Diencephalon (tissue), 1 donor: ENCODE data around the gene SPEM1. TPM values are rescaled to one million over a fixed set of nuclear protein-coding genes. Genes with fewer than 3 reads are reported as not detected.

ENCODE experiments used
- total RNA-seq: library from RNA; depleted of rRNA; stranded (reverse); fragments of >200 nt; gene quantifications from one replicate; pipeline ENCODE4 v1.2.3, GENCODE V29; 2014

The SPEM1 gene
- not detected for total RNA-seq

GRCh38 chr17:7419819-7420610 lies at the start of gene SPEM1:
SPEM1 (plus strand) TSS chr17:7420324; CDS start chr17:7420385, 61 bp downstream.

GRCh38 chr17:7380855-7381683 lies 39.1 kb upstream of the SPEM1 start, which contains the start of gene TNK1:
TNK1 (plus strand) TSS chr17:7381089; CDS start chr17:7382927, 1,838 bp downstream.

GRCh38 chr17:7394452-7395191 lies 25.5 kb upstream of the SPEM1 start, which contains the start of gene PLSCR3:
PLSCR3 (minus strand) TSS chr17:7394525; CDS start chr17:7394110, 415 bp downstream.

GRCh38 chr17:7403977-7404736 lies 16.0 kb upstream of the SPEM1 start, which contains the start of gene TMEM256:
TMEM256 (minus strand) TSS chr17:7404097; CDS start chr17:7404084, 13 bp downstream.

GRCh38 chr17:7407485-7408251 lies 12.5 kb upstream of the SPEM1 start, which contains the start of gene NLGN2:
NLGN2 (plus strand) TSS chr17:7407845; CDS start chr17:7408256, 411 bp downstream.

GRCh38 chr17:7425316-7425715 lies 5.2 kb downstream of the SPEM1 start, which contains the start of gene SPEM2:
SPEM2 (plus strand) TSS chr17:7425616; CDS start chr17:7425689, 73 bp downstream.

GRCh38 chr17:7428557-7428956 lies 8.4 kb downstream of the SPEM1 start, which contains the start of gene SPEM3:
SPEM3 (plus strand) TSS chr17:7428857; CDS start chr17:7428903, 46 bp downstream.

GRCh38 chr17:7439462-7440112 lies 19.5 kb downstream of the SPEM1 start, which contains the start of gene FGF11:
FGF11 (plus strand) TSS chr17:7439512; CDS start chr17:7439621, 109 bp downstream.

GRCh38 chr17:7444682-7445618 lies 24.8 kb downstream of the SPEM1 start, which contains the start of gene CHRNB1:
CHRNB1 (plus strand) TSS chr17:7445061; CDS start chr17:7445128, 67 bp downstream.

Other genes with a start within 250 kb of the SPEM1 start
- 20.1 TPM for gene ASGR1, start 241.0 kb upstream of the SPEM1 start, total RNA-seq
- 136 TPM for gene DLG4, start 200.5 kb upstream of the SPEM1 start, total RNA-seq
- 97.6 TPM for gene ACADVL, start 200.4 kb upstream of the SPEM1 start, total RNA-seq
- 56.1 TPM for gene DVL2, start 185.8 kb upstream of the SPEM1 start, total RNA-seq
- 28.6 TPM for gene PHF23, start 180.9 kb upstream of the SPEM1 start, total RNA-seq
- gene GABARAP, start 177.9 kb upstream of the SPEM1 start, total RNA-seq, result 167 TPM
- 40.1 TPM for gene CTDNEP1, start 168.6 kb upstream of the SPEM1 start, total RNA-seq
- gene ELP5, start 168.1 kb upstream of the SPEM1 start, total RNA-seq, result 29.5 TPM
- gene CLDN7, start 157.8 kb upstream of the SPEM1 start, total RNA-seq, result 0.92 TPM
- 0.23 TPM for gene SLC2A4, start 138.6 kb upstream of the SPEM1 start, total RNA-seq
- 1.4 TPM for gene YBX2, start 125.7 kb upstream of the SPEM1 start, total RNA-seq
- gene EIF5A, start 112.7 kb upstream of the SPEM1 start, total RNA-seq, result 168 TPM
- gene GPS2, start 105.0 kb upstream of the SPEM1 start, total RNA-seq, result 38.5 TPM
- gene NEURL4, start 91.0 kb upstream of the SPEM1 start, total RNA-seq, result 44.3 TPM
- gene ACAP1, start 83.8 kb upstream of the SPEM1 start, total RNA-seq, result 0.23 TPM
- 4.6 TPM for gene KCTD11, start 68.2 kb upstream of the SPEM1 start, total RNA-seq
- not detected for gene TMEM95, start 65.2 kb upstream of the SPEM1 start, total RNA-seq
- 1.4 TPM for gene TNK1, start 39.2 kb upstream of the SPEM1 start, total RNA-seq
- gene PLSCR3, start 25.8 kb upstream of the SPEM1 start, total RNA-seq, result 9.2 TPM
- gene TMEM256, start 16.2 kb upstream of the SPEM1 start, total RNA-seq, result 63.7 TPM
- 19.1 TPM for gene NLGN2, start 12.5 kb upstream of the SPEM1 start, total RNA-seq
- not detected for gene SPEM2, start 5.3 kb downstream of the SPEM1 start, total RNA-seq
- gene SPEM3, start 8.5 kb downstream of the SPEM1 start, total RNA-seq, result not detected
- gene TMEM102, start 15.1 kb downstream of the SPEM1 start, total RNA-seq, result 1.4 TPM
- 9.0 TPM for gene FGF11, start 19.2 kb downstream of the SPEM1 start, total RNA-seq
- 19.1 TPM for gene CHRNB1, start 24.7 kb downstream of the SPEM1 start, total RNA-seq
- 25.6 TPM for gene ZBTB4, start 59.3 kb downstream of the SPEM1 start, total RNA-seq
- gene SLC35G6, start 61.1 kb downstream of the SPEM1 start, total RNA-seq, result not detected
- 65.7 TPM for gene POLR2A, start 64.0 kb downstream of the SPEM1 start, total RNA-seq
- gene TNFSF12, start 128.7 kb downstream of the SPEM1 start, total RNA-seq, result 4.8 TPM
- 1.6 TPM for gene TNFSF13, start 138.4 kb downstream of the SPEM1 start, total RNA-seq
- 76.6 TPM for gene SENP3, start 141.6 kb downstream of the SPEM1 start, total RNA-seq
- 5.5 TPM for gene CD68, start 159.3 kb downstream of the SPEM1 start, total RNA-seq
- gene MPDU1, start 163.5 kb downstream of the SPEM1 start, total RNA-seq, result 44.1 TPM
- gene SOX15, start 169.8 kb downstream of the SPEM1 start, total RNA-seq, result 1.4 TPM
- 46.1 TPM for gene FXR2, start 194.6 kb downstream of the SPEM1 start, total RNA-seq
- 30.7 TPM for gene SAT2, start 207.5 kb downstream of the SPEM1 start, total RNA-seq
- not detected for gene SHBG, start 209.8 kb downstream of the SPEM1 start, total RNA-seq
- 27.5 TPM for gene ATP1B2, start 230.6 kb downstream of the SPEM1 start, total RNA-seq